CD4-positive, alpha-beta T cell (primary cell): Measurements from ENCODE around the gene MAPK1IP1L. TPM values are rescaled to one million over a fixed set of nuclear protein-coding genes. Genes with fewer than 3 reads are reported as not detected.

Experiments used
- ATAC-seq: fragments of 200-7000 bp; cut with Tn5 transposase; one replicate; pipeline ENCODE4 v1.10.0; 2022; ENCODE audit warnings: mild to moderate bottlenecking; ENCODE audit not compliant: poor library complexity
- CTCF ChIA-PET: fragments of 350-600 bp; sonication (Branson Sonifier 250); formaldehyde crosslinking; loops from one replicate; lab custom pipeline; 2021; ENCODE audit warnings: antibody characterized with exemption, inconsistent platforms; lab: Charles Lee
- POLR2A ChIA-PET: fragments of 350-600 bp; sonication (Branson Sonifier 250); formaldehyde crosslinking; loops from one replicate; lab custom pipeline; 2021; ENCODE audit warnings: antibody characterized with exemption, inconsistent platforms; lab: Charles Lee
- DNase-seq, 14 experiments: peaks; one replicate each; pipeline ENCODE4 v3.0.0-alpha.2; 2013 to 2020; ENCODE audit warnings: mixed read lengths in 2 of 14
- H3K27ac ChIP-seq, 2 donors: one replicate each; pipeline versions ENCODE4 v1.5.1 to v1.7.0; 2013; ENCODE audit warnings: low read length in 2 of 2, low read depth in 1 of 2, mild to moderate bottlenecking in 1 of 2
- H3K27me3 ChIP-seq, 2 experiments: 1 replicate in 1 of 2; 2 replicates in 1 of 2; pipeline versions ENCODE4 v1.6.1 to v1.7.0; 2013; ENCODE audit warnings: low read length in 2 of 2, control low read depth in 1 of 2, mild to moderate bottlenecking in 1 of 2, moderate library complexity in 1 of 2; ENCODE audit not compliant: insufficient read depth in 2 of 2, control insufficient read depth in 1 of 2
- H3K36me3 ChIP-seq: one replicate; pipeline ENCODE4 v1.6.1; 2013; ENCODE audit warnings: low read length, control low read depth; ENCODE audit not compliant: insufficient read depth
- H3K4me1 ChIP-seq: one replicate; pipeline ENCODE4 v1.6.1; 2013; ENCODE audit warnings: low read length, control low read depth; ENCODE audit not compliant: insufficient read depth
- H3K4me3 ChIP-seq: one replicate; pipeline ENCODE4 v1.5.1; 2013; ENCODE audit warnings: mild to moderate bottlenecking, low read length, moderate library complexity
- H3K9me3 ChIP-seq, 2 experiments: 1 replicate in 1 of 2; 2 replicates in 1 of 2; pipeline versions ENCODE4 v1.6.1 to v1.7.0; 2013; ENCODE audit warnings: low read length in 2 of 2, mild to moderate bottlenecking in 2 of 2, control low read depth in 1 of 2, moderate library complexity in 1 of 2; ENCODE audit not compliant: control insufficient read depth in 1 of 2, insufficient read depth in 1 of 2
- H3K27ac Mint-ChIP-seq: one replicate; pipeline ENCODE4 v1.8.0; 2020; ENCODE audit warnings: mixed read lengths
- H3K27me3 Mint-ChIP-seq: one replicate; pipeline ENCODE4 v1.8.0; 2021; ENCODE audit warnings: mixed read lengths
- H3K36me3 Mint-ChIP-seq: one replicate; pipeline ENCODE4 v1.8.0; 2021; ENCODE audit warnings: low read depth, mixed read lengths
- H3K4me1 Mint-ChIP-seq: one replicate; pipeline ENCODE4 v1.8.0; 2021; ENCODE audit warnings: low read depth, mixed read lengths
- H3K4me3 Mint-ChIP-seq: one replicate; pipeline ENCODE4 v1.8.0; 2020; ENCODE audit warnings: mild to moderate bottlenecking, mixed read lengths
- H3K9me3 Mint-ChIP-seq: one replicate; pipeline ENCODE4 v1.8.0; 2020; ENCODE audit warnings: mixed read lengths
- CTCF ChIP-seq: fragments of 200-600 bp; IDR thresholded peaks from one replicate; pipeline ENCODE4 v1.8.0; 2022; ENCODE audit warnings: antibody characterized with exemption, mild to moderate bottlenecking
- intact Hi-C, 2 experiments: fragments of 100-400 bp; cut with DNase I in 1 of 2; cut with micrococcal nuclease in 1 of 2; formaldehyde crosslinking; loops; one replicate each; pipeline versions ENCODE4 v1.15.1 to v1.9.0; 2023 to 2025; cut with DNase I, micrococcal nuclease
- total RNA-seq, 174 experiments: library from RNA in 2 of 174; stranded (reverse) in 2 of 174; gene quantifications; one replicate each; pipeline ENCODE4 v1.2.3 and lab custom pipeline; 2021 to 2026

Gene MAPK1IP1L
- total RNA-seq, 2 experiments from 2014 or later, result 198 to 207 TPM

DNA sequence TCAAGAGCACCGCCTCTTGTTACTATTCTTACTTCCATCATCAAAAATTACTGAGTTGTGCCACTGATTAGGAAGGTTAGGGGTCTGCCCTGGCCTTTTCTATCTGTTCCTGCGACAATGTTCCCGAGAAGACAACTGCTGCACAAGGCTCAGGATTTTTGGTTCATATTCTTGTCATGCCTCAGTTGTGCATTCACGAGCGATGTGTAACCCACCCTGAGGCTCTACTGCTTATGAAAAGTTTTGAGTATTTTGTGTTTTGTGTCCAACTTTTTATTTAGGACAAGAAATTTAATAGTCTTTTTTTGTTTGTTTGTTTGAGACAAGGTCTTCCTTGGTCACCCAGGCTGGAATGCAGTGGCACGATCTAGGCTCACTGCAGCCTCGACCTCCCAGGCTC, 54.5 kb downstream of the MAPK1IP1L start:
- Mint-ChIP-seq H3K9me3 (peaks cover 5% of the 10 kb centered on the region), H3K36me3 (no peaks in the 10 kb centered on the region), H3K27me3 (no peaks in the 10 kb centered on the region), H3K4me3 (no peak overlapping the region), H3K27ac (no peak overlapping the region), H3K4me1 (peaks cover 43% of the 10 kb centered on the region)
- CTCF ChIA-PET, result no interaction called here
- no peak overlapping the region for H3K4me3 ChIP-seq
- ATAC-seq (no peak), DNase-seq (no peak)
- no peaks in the 10 kb centered on the region for H3K27me3 ChIP-seq
- no peak overlapping the region for H3K27ac ChIP-seq
- POLR2A ChIA-PET, result interaction anchor here (1.1 kb wide), 1 partner anchor 24 kb away, joined by 4 read pairs; no protein-coding TSS in a partner anchor
- TF ChIP-seq CTCF, result no peak
- intact Hi-C loops, result no loop called here
- no peaks in the 10 kb centered on the region for H3K9me3 ChIP-seq
- H3K36me3 ChIP-seq, result no peaks in the 10 kb centered on the region
- peaks cover 63% of the 10 kb centered on the region for H3K4me1 ChIP-seq

DNA sequence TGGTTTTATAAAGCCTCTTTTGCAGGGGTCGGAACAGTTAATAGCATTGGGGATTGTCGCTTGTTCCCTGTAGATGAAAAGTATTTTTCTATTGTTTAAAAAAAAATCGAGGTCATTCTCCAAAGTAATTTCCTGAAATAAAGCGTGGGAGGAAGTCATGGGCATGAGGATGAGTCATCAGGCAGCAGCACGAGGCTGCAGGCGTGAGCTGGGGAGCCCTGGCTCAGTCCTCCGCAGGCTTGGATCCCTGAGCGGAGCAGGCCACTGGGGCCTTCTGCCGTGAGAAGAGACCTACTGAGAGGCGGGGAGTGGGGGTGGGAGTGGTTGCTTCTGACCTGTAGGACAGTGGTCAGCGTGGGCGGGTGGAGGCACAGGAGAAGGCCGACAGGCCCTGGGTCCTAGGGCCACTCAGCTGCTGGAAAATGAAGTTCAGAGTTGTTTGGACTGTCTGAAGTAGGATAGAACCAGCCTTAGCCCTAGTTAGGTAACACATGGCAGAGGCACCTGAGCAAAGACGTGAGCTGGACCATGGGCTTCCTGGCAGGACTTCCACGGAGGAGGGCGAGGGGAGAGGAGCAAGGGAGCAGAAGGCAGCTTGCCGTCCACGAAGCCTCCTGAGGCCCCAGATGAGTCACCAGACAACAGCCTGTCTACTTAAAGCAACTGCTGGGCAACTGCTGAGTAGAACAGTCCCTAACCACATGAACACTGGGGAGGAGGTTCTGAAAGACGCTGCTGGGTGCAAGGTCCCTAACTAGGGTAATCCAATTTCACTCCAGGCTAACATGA, 56.5 kb downstream of the MAPK1IP1L start:
- Histone ChIP-seq H3K27ac (peak overlapping the region in 1 of 2 donors; percentile 78), H3K36me3 (no peaks in the 10 kb centered on the region), H3K4me1 (peaks cover 49% of the 10 kb centered on the region), H3K27me3 (no peaks in the 10 kb centered on the region), H3K4me3 (no peak overlapping the region), H3K9me3 (no peaks in the 10 kb centered on the region)
- peak; percentile 69 for ATAC-seq
- peaks cover 5% of the 10 kb centered on the region for H3K9me3 Mint-ChIP-seq
- ChIA-PET CTCF (interaction anchor here (0.9 to 1.3 kb wide), 2 partner anchors 9 to 81 kb away, joined by 3 read pairs; no protein-coding TSS in a partner anchor), POLR2A (no interaction called here)
- peak in 11 of 14 experiments; percentile 16 to 85 (median 30) for DNase-seq
- intact Hi-C loops, result no loop called here
- TF ChIP-seq CTCF, result no peak
- H3K4me3 Mint-ChIP-seq, result no peak overlapping the region
- H3K4me1 Mint-ChIP-seq, result peaks cover 32% of the 10 kb centered on the region
- no peaks in the 10 kb centered on the region for H3K27me3 Mint-ChIP-seq
- peak overlapping the region; percentile 79 for H3K27ac Mint-ChIP-seq
- no peaks in the 10 kb centered on the region for H3K36me3 Mint-ChIP-seq

DNA sequence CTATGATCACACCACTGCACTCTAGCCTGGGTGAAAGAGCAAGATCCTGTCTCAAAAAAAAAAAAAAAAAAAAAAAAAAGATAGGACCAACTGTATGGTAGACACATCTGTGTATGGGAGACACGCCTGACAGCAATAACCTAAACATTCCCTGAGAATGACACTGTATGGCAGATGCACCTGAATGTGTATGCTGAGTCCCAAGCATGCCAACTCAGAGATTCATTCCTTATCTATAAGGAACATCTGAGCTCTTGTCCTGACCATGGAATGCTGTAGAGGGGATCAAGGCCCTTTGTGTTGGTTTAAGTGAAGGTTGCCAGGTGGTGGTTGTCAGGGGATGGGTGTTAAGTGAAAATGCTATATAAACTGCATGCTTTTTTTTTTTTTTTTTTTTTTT, 58.4 kb downstream of the MAPK1IP1L start:
- no peak overlapping the region for H3K27ac ChIP-seq
- CTCF ChIA-PET, result interaction anchor here (0.7 to 1.0 kb wide), 3 partner anchors 20 to 628 kb away, joined by 4 to 5 read pairs (median 4); no protein-coding TSS in a partner anchor
- POLR2A ChIA-PET, result no interaction called here
- TF ChIP-seq CTCF, result no peak
- Mint-ChIP-seq H3K36me3 (no peaks in the 10 kb centered on the region), H3K4me1 (peaks cover 15% of the 10 kb centered on the region), H3K4me3 (no peak overlapping the region), H3K27ac (no peak overlapping the region), H3K9me3 (peaks cover 2% of the 10 kb centered on the region), H3K27me3 (no peaks in the 10 kb centered on the region)
- no peak overlapping the region for H3K4me3 ChIP-seq
- no peak for ATAC-seq
- H3K9me3 ChIP-seq, result no peaks in the 10 kb centered on the region
- no peaks in the 10 kb centered on the region for H3K36me3 ChIP-seq
- DNase-seq, result no peak
- no peaks in the 10 kb centered on the region for H3K27me3 ChIP-seq
- intact Hi-C loops, result no loop called here
- peaks cover 30% of the 10 kb centered on the region for H3K4me1 ChIP-seq
